Smooth muscle cell (in vitro differentiated cells): ENCODE results near the gene PAPLN. TPM values are rescaled to one million over a fixed set of nuclear protein-coding genes. Genes with fewer than 3 reads are reported as not detected.

Experiments used
- DNase-seq: peaks from one replicate; lab custom pipeline; 2025; ENCODE audit not compliant: unreplicated experiment; lab: John Stamatoyannopoulos, UW
- H2AFZ ChIP-seq: fragments of 200-600 bp; sonication (generic); 2 replicates; pipeline ENCODE4 v1.6.0; 2016; ENCODE audit warnings: antibody characterized with exemption, low read depth, mild to moderate bottlenecking
- H3F3A ChIP-seq: fragments of 200-600 bp; sonication (generic); 2 replicates; pipeline ENCODE4 v1.6.0; 2017; ENCODE audit warnings: antibody characterized with exemption, low read depth
- H3K27ac ChIP-seq: fragments of 200-600 bp; sonication (generic); 2 replicates; pipeline ENCODE4 v1.5.1; 2016; ENCODE audit warnings: low read depth, mild to moderate bottlenecking
- H3K27me3 ChIP-seq: fragments of 200-600 bp; sonication (generic); 2 replicates; pipeline ENCODE4 v1.6.1; 2016; ENCODE audit warnings: low read depth, mild to moderate bottlenecking
- H3K36me3 ChIP-seq: fragments of 200-600 bp; sonication (generic); 2 replicates; pipeline ENCODE4 v1.5.1; 2016; ENCODE audit warnings: low read depth
- H3K4me1 ChIP-seq: fragments of 200-600 bp; sonication (generic); 2 replicates; pipeline ENCODE4 v1.5.1; 2016; ENCODE audit warnings: low read depth
- H3K4me2 ChIP-seq: fragments of 200-600 bp; sonication (generic); 2 replicates; pipeline ENCODE4 v1.6.0; 2016; ENCODE audit warnings: mild to moderate bottlenecking
- H3K4me3 ChIP-seq: fragments of 200-600 bp; sonication (generic); 2 replicates; pipeline ENCODE4 v1.5.1; 2016; ENCODE audit warnings: mild to moderate bottlenecking
- H3K79me2 ChIP-seq: fragments of 200-600 bp; sonication (generic); 2 replicates; pipeline ENCODE4 v1.6.0; 2016; ENCODE audit warnings: low read depth, mild to moderate bottlenecking
- H3K9ac ChIP-seq: fragments of 200-600 bp; sonication (generic); 2 replicates; pipeline ENCODE4 v1.6.0; 2016; ENCODE audit warnings: low read depth
- H3K9me3 ChIP-seq: fragments of 200-600 bp; sonication (generic); replicated peaks from 2 replicates; pipeline ENCODE4 v1.5.1; 2016; ENCODE audit warnings: low read depth
- H4K20me1 ChIP-seq: fragments of 200-600 bp; sonication (generic); 2 replicates; pipeline ENCODE4 v1.6.0; 2016; ENCODE audit warnings: low read depth
- CTCF ChIP-seq: fragments of 200-600 bp; sonication (generic); IDR thresholded peaks from 2 replicates; pipeline ENCODE4 v1.5.1; 2017; ENCODE audit warnings: borderline replicate concordance, mild to moderate bottlenecking, antibody characterized with exemption; ENCODE audit not compliant: insufficient read depth, poor library complexity, severe bottlenecking
- WGBS: methylation state at CpG from one replicate; pipeline ENCODE4 v1.1.7; 2016; ENCODE audit warnings: low lambda C conversion rate; 5-methylcytosine and 5-hydroxymethylcytosine counted together
- polyA plus RNA-seq: library from polyadenylated mRNA; unstranded; fragments of >200 nt; fragmentation: Nextera tagmentation; extraction: Ambion mirVana; gene quantifications from 2 replicates; pipeline ENCODE4 v1.2.1, GENCODE V29; 2016
- total RNA-seq: library from RNA; depleted of rRNA; stranded (reverse); fragments of >200 nt; gene quantifications from 2 replicates; pipeline ENCODE4 v1.2.3, GENCODE V29; 2014

Gene PAPLN
- total and polyA plus RNA-seq, 2 experiments from 2014 or later = 1.5 to 3.3 TPM

GRCh38 chr14:73250317-73250713 lies 13.0 kb downstream of the PAPLN start:
- Histone ChIP-seq H3K4me2 (no peak overlapping the region), H3K9ac (no peak overlapping the region), H3K36me3 (no peaks in the 10 kb centered on the region), H3K9me3 (no peaks in the 10 kb centered on the region), H3F3A (no peaks in the 10 kb centered on the region), H3K27me3 (no peaks in the 10 kb centered on the region), H2AFZ (no peak overlapping the region), H3K79me2 (no peaks in the 10 kb centered on the region), H3K4me3 (no peak overlapping the region), H4K20me1 (no peaks in the 10 kb centered on the region), H3K4me1 (no peaks in the 10 kb centered on the region), H3K27ac (no peak overlapping the region)
- no peak for DNase-seq
- no peak for TF ChIP-seq CTCF
- 94% methylated on average over 11 of the region's 11 CpGs for WGBS

- no peak for TF ChIP-seq CTCF
- Histone ChIP-seq H3K4me3 (no peak overlapping the region), H3K9ac (no peak overlapping the region), H3K9me3 (no peaks in the 10 kb centered on the region), H3K27ac (no peak overlapping the region), H3K79me2 (no peaks in the 10 kb centered on the region), H2AFZ (no peak overlapping the region), H3F3A (no peaks in the 10 kb centered on the region), H4K20me1 (no peaks in the 10 kb centered on the region), H3K27me3 (no peaks in the 10 kb centered on the region), H3K4me2 (no peak overlapping the region), H3K36me3 (no peaks in the 10 kb centered on the region), H3K4me1 (no peaks in the 10 kb centered on the region)
- WGBS = 94% methylated on average over 27 of the region's 27 CpGs
- no peak for DNase-seq
Observed at GRCh38 chr14:73250781-73251500, 13.6 kb downstream of the PAPLN start.

DNA sequence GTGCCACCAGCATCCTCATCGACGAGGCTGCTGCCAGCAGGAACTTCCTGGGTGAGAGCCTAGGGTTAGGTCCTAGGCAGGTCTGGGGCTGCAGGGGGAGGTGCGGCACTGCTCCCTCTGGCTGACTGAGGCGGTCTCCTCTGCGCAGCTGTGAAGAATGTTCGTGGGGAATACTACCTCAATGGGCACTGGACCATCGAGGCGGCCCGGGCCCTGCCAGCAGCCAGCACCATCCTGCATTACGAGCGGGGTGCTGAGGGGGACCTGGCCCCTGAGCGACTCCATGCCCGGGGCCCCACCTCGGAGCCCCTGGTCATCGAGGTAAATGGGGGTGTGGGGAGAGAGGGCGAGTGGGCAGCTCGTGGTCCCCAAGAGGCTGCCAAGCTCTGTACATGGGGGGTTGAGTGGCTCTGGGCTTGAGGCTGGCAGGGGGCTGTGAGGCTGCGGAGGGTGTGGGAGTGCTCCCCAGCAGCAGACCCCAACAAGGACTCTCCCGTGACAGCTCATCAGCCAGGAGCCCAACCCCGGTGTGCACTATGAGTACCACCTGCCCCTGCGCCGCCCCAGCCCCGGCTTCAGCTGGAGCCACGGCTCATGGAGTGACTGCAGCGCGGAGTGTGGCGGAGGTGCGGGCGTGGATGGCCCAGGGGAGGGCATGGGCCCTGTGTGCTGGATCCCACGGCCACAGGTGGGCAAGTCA lies 14.4 kb downstream of the PAPLN start:
- H4K20me1 ChIP-seq = no peaks in the 10 kb centered on the region
- no peaks in the 10 kb centered on the region for H3F3A ChIP-seq
- no peak overlapping the region for H3K9ac ChIP-seq
- H3K9me3 ChIP-seq = no peaks in the 10 kb centered on the region
- H2AFZ ChIP-seq = no peak overlapping the region
- no peaks in the 10 kb centered on the region for H3K27me3 ChIP-seq
- no peak for TF ChIP-seq CTCF
- H3K4me3 ChIP-seq = no peak overlapping the region
- H3K79me2 ChIP-seq = no peaks in the 10 kb centered on the region
- DNase-seq = no peak
- WGBS = 98% methylated on average over 29 of the region's 30 CpGs
- H3K36me3 ChIP-seq = no peaks in the 10 kb centered on the region
- H3K27ac ChIP-seq = no peak overlapping the region
- H3K4me2 ChIP-seq = no peak overlapping the region
- H3K4me1 ChIP-seq = no peaks in the 10 kb centered on the region
